Stimulated activated CD4-positive, alpha-beta T cell treated with anti-CD3 and anti-CD28 coated beads, Interleukin-15, amount 100 ng/mL, for 24 hours (primary cell): Measurements from ENCODE around the gene FARP2.
"Not testable (repeated sequence)": the region's sequence is repeated elsewhere in the genome, so short reads cannot be mapped to it uniquely, and the experiment has no call there.

Experiments
- DNase-seq: peaks from one replicate; pipeline ENCODE4 v3.0.0-alpha.2; 2020

Gene FARP2

DNA sequence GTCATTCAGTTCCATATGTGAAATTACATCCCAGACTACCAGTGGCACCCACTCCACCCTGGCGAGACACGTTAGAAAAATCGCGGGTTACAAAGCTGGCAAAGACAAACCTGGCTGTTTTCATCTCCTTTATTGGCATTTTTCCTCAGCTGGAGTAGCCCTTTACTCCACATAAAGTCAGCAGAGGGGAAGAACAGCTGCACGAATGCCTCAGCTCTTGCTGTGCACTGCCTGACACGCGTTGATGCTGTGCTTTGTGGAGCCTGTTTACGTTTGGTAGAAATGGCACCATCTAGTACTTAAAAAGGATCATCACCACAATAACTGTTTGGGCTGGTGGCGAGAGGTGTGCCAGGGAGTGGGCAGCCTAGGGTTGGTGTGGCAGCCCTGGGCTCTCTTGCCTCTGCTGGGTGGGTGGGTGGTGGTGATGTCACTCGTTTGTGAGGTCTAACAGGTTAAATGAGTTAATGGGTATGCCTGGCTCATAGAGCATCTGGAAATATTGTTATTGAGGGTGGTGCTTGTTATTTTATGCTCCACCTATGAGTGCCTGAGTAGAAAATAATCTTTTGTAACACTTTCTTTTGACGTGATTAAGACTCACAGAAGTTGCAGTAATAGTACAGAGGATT is 16.4 kb downstream of the FARP2 start:
- no peak for DNase-seq

DNA sequence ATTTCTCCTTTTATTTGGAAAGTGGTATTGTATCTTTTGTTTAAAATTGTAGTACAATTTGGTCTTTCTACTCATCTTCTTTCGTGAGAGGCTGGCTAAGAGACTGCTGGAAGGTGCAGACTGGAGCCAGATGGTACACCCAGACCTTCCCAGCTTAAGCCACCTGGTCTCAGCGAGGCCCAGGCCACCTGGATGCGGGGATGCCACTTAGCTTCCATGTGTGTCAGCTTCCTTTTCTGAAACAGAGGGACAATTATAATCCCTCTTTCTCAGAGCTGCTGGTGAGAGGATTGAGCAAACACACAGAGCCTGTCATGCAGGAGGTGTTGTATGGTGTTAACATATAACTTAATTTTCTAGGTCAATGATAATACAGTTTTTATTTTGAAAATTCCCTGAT is 17.4 kb downstream of the FARP2 start:
- no peak for DNase-seq

DNA sequence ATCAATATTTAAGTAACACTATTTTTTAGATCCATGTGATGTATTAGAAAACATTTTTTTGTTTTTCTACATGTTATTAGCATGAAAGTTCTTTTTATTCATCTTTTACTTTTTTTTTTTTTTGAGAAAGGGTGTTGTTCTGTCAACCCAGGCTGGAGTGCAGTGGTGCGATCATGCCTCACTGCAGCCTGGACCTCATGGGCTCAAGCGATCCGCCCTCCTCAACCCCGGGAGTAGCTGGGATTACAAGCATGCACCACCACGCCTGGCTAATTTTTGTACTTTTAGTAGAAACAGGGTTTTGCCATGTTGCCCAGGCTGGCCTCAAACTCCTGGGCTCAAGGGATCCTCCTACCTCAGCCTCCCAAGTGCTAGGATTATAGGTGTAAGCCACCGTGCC is 17.8 kb downstream of the FARP2 start:
- not testable (repeated sequence) for DNase-seq

DNA sequence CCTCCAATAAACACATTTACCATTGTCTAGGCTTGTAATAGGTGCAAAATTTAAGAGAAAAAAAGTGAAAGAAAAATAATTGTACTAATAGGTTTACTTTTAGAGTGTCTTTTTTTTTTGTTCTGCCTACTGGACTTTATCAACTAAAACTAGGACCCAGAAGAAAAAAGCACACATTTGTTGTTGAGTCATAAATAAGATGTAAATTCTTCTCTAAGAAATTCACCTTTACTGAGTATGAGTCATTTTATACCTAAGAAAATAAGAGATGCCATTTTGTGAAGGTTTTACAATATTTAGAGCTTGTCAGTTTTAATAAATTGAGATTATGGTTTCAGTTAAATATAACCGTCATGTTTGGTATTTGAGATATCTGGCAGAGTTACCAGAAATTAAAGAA is 19.2 kb downstream of the FARP2 start:
- DNase-seq, result no peak

DNA sequence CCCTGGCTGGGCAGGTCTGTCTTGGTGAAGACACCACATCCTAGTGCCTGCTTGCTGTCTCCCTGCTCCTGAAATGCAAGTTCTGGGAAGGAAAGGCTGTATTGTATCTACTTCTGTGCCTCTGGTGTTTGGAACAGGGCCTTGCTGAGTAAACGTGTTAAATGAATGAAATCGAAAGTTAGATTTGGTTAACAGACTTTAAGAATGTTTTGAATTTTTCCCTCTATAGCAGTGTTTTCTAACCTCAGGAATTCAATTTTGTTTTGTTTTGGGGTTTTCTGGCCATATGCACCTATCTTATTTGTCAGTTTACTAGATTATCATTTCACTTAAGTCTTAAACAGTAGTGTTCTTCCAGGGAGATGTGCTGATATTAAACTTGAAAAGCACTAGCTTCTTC is 20.7 kb downstream of the FARP2 start:
- DNase-seq, result no peak

DNA sequence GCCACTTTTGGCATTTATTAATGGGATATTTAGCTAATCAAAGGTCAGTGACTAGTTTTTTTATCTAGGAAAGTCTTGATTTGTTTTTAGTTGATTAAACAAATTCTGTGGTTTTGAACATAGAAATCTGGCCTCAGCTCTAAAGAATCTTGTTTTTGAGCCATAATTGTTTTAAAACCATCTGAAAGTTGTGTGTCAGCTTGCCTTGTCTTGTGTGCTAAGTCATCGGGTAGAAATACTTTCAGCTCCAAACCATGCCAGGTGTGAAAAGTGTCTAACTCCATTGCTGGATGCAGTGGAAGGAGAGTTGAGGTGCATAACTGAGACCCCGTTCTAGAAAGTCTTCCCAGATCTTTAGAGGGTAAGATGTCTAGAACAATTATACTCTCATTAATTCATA is 22.7 kb downstream of the FARP2 start:
- no peak for DNase-seq

DNA sequence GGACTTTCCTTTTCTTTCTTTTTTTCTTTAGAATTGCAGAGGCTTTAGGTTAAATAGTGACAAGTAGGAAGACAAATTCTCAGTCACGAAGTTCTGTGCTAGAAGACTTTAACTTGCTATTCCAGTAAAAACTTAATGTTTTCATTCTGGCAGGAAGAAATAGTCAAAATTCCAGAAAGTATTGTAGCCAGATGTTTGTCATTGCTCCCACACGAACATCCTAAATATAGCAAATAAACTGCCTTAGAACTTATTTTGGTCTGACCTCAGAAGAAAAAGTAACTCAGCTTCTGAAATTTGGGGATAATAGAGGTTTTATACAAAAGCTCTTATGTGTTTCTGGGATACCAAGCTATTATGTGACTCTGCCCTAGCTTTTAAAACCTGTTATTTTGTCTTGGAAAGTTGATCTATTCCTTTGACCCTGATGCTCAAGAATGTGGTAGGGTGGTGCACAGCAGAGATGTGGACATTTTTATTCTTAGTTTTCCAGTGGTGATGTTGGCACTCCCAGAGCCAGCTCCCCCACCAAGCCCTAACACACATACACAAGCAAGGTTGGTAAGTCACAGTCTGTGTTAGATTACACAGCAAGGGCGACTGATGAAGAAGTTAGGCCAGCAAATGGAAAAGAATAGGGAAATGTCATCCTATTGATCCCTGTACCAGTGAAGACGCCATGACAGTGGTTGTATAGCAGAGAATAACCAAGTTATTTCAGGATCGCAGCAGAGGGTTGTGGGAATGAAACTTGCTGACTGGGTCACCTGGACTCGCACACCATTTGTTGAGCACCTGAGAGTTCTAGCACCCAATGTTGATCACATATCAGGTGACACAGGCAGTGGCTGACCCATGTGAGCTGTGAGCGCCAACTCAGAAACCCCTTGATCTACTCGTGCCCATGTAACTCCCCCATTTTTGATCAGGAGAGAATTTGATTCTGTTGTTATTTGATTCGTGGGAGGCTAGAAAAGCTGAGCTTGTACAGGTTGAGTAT is 23.7 kb downstream of the FARP2 start:
- no peak for DNase-seq

DNA sequence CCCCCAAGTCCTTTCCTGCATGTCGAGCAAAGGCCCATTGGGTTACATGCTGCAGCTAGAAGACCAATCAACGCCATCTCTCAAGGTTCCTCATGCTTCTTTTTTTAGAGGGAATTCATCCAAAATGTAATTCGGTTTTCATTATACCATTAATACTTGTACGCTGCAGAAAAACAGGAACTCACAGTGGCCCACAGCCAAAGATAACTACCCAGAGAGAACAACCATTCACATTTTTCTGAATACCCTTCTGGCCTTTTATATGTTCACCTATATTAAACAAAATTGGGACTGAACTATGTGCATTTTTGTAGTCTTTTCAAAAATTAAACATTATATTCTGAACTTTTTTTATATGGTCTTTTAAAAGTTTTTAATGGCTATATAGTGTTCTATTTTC is 25.8 kb downstream of the FARP2 start:
- no peak for DNase-seq

DNA sequence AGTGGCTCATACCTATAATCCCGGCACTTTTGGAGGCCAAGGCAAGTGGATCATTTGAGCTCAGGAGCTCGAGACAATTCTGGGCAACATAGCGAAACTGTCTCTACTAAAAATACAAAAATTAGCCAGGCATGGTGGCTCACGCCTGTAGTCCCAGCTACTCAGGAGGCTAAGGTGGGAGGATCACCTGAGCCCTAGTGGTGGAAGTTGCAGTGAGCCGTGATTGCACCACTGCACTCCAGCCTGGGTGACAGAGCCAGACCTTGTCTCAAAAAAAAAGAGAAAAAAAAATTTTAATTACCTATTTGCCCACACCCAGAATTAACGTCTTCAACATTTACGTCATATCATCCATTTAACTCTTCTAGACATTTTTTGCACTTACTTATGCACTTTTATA is 29.4 kb downstream of the FARP2 start:
- not testable (repeated sequence) for DNase-seq

DNA sequence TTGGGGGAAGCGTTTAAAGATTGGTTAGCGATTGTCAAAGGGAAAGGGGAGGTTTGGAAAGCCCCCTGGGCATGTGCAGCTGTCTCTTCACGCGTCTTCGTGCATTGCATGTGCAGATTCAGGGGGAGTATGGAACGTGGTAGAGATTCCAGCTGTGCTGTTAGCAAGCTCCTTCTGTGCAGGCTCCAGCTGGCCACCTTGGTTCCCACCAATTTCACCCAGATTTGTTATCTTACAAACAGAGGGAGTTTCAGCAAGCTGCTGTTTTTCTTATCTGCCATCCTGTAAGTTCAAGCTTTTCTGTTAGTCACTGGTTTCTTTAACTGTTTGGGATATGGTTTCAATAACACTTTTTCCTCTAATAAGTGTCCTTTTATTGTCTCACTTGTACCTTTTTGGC is 30.4 kb downstream of the FARP2 start:
- no peak for DNase-seq

DNA sequence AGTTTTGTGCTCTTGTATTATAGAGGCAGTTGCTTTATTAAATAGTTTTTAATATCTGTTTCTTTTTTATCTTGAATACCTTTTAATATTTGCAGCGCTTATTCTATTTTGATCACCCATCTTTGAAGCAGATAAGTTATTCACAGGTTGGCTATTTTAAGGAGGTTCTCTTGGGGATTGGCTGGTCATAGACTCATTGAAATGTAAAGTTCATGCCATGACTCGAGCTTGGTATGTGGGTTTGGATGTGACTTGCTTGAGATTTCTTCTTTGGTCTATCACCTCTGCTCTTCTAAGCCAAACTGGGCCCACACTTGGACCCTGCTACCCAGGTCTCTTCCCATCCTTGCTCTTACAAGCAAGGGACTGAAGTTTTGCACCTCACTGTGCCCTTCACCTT is 33.6 kb downstream of the FARP2 start:
- DNase-seq, result no peak

DNA sequence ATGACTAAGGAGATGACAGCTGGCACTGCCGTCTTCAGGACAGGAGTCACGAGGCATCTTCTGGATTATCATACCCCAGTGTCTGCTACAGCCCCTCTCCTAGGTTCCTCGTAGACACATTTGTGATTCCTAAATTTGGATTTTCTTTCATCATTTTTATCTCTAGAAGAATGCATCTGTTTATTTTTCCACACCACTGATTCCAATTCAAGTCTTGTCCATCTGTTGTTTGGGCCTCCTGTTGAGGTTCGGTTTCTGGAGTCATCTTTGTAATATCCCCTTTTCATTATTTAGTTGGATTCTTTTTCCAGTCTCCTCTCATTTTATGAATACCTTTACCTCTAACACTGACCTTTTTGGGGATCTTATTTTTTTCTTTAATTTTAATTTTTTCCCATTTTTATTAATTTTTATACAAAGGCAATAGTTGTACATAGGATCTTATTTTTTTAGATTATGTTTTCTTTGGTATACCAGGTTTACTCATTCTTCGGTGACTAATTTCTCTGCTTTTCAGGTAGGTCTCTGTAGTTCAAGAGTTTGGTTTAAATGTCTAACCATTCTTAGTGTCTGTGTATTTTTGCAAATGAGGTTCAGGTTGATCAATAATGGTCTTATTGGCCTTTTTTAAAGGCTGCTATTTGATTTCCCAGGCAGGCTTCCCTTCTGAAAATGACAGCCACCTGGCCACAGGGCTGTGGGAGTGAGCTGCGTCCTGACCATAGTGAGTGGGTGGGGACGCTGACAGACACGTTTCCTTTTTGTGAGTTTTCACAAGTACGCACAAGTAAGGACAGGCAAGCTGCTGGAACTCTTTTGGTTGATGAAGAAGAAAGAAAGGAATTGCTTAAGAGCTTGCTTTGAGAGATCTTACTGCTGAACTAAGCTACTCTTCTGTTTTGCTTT is 34.5 kb downstream of the FARP2 start:
- DNase-seq, result peak; percentile 38

DNA sequence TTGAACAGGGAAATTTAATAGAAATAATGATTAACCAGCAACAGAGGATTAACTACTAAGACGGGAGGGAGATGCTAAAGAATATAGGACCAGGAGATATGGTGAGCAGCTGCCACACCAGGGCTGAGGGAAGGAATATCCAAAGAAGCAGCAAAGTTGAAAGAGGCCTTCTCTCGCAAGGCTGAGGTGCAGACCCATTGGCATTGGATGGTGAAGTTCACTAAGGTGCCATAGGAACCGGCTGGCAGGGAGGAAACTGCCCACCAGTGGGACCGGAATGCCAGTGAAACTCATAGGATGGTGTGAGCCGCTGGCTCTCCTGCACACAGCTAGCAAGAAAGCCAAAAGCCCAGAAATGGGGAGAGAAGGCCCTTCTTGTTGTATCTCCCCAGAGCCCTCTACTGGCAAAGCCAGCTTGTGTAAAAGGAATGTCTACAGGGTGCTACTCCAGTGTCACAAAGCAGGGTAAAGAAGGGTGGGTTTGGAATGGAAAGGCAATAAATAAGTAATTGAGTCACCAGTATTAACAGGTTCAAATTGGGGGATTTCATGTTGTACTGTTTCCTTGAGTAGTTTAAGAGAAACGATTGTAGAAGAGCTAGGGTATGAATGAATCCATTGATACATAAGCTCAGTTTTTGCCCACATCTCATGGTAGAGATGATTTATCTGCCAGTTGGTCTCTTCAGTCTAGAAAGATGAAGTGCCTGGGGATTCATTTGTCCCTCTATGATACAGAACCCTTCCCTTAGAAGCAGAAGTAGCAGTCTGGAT is 36.0 kb downstream of the FARP2 start:
- DNase-seq, result no peak

DNA sequence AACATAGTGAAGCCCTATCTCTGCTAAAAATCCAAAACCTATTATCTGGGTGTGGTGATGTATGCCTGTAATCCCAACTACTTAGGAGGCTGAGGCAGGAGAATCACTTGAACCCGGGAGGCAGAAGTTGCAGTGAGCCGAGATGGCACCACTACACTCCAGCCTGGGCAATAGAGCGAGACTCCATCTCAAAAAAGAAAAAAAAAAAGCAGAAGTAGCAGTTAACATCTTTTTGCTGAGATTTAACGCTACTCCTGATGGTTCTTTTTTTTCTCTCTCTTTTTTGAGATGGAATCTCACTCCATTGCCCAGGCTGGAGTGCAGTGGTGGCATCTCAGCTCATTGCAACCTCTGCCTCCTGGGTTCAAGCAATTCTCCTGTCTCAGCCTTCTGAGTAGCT is 36.7 kb downstream of the FARP2 start:
- not testable (repeated sequence) for DNase-seq

DNA sequence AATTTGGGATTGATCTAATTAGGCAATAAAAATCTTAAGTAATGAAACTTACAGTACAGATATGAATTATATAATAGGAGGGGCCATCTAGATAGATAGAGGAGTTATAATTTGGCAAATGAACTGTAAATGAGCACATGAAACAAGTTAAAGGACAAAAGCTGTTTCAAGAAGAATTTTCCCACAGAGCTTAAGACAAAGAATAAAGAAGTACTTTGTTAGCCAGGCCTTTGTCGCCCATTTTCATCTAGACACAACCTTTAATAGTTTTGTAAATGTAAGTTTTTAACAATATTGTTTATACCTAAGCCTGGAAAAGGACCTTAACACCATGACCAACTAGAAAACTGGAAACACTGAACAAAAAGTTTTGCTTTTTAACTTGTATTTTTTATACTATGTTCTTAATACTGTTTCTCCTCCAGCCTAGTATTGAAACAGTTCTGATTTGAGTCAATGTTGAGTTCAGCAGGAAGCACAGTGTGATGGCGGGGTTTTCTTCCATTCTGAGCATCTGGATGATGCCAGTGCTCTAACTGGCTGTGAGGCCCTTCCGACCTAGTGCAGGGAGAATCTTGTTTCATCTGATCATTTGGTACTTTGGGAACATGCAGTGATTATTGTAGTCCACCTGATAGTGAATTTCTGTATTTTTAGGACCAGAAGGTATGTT is 37.6 kb downstream of the FARP2 start:
- DNase-seq, result no peak

DNA sequence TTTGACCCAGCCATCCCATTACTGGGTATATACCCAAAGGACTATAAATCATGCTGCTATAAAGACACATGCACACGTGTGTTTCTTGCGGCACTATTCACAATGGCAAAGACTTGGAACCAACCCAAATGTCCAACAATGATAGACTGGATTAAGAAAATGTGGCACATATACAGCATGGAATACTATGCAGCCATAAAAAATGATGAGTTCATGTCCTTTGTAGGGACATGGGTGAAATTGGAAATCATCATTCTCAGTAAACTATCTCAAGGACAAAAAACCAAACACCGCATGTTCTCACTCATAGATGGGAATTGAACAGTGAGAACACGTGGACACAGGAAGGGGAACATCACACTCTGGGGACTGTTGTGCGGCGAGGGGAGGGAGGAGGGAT is 40.7 kb downstream of the FARP2 start:
- DNase-seq, result not testable (repeated sequence)

DNA sequence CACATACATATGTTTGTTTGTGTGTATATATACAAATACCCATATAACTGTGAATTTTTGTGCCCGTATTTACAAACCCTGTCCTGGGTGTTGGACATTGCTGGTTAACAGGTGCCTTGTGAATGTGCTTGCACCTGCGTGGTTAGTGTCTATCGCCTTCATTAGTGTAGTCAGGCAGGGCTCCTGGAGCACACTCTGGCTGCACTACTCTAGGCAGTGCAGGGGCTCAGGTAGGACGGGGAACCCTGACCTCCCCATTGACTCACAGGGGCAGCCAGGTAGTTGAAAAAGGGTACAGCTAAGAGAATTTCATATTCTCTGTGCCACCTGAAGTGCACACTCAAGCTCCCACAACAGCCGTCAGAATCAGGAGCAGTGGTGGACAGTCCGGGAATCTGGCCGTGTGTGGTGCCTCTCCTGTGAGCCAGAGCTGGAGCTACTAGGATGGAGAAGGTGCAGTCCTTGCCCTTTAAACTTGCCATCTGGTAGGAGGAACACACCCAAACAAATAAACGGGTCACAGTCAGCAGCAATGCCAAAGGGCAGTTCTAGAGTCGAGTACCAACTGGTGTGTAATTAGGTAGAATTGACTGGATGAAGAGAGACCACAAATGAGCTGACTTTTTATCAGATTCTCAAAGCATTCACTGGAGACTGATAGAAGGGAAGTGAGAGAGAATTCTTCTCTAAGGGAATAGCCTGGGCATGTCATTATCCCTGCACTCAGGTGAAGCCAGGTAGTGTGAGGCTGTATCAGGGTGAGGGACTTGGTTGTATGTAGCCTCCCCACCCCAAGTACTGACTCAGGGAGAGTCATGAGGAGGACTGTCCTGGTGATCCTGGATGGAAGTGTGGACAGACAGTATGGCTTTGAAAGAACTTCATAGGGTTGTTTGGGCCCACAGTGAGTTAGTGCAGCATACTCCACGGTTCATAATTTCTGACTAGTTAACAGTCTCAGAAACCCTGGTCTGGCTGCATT is 44.1 kb downstream of the FARP2 start:
- no peak for DNase-seq

DNA sequence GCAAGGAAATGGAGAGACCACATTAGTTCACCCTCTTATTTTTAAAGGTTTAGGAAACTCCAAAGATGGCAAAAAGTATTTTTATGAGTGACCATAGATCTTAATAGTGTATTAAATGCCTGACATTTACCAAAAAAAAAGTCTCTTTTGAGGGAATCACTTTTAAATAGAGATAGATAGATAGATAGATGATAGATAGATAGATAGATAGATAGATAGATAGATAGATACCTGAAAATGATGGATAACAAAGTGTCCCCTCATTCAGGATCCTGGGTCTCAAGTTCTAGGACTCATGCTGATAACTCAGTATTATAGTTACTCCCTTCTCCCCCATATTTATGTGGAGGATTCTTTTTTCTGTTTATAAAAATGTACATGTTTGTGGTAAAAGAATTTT is 52.8 kb downstream of the FARP2 start:
- DNase-seq, result no peak

DNA sequence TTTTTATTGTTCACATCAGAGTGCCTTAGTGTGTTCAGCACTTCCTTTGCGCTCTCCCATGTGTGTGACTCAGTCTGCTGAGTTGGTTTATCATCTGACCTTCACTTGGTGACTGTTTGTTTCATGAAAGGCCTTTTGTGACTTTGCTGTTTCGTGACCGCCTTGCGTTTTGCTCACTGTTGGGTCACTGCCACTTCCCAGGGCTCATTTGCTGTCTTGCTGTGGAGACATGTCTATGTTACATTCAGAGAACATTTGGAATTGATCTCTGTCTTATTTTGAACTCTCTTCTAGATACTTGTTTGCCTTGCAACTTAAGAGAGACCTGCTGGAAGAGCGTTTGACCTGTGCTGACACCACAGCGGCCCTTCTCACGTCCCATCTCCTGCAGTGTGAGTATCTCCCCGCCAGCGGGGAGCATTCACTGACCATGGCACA is 54.7 kb downstream of the FARP2 start:
- no peak for DNase-seq

DNA sequence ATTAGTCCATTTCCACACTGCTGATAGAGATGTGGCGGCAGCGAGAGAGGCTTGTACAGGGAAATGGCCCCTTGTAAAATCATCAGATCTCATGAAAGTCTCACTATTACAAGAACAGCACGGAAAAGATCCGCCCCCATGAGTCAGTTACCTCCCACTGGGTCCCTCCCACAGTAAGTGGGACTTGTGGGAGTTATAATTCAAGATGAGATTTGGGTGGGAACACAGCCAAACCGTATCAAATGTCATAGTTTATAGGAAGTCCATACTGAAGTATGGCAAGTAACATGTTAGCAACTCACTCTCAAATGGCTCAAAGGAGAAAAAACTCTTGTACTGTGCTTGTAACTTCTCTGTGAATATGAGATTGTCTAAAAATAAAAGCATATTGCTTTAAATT is 56.1 kb downstream of the FARP2 start:
- peak; percentile 28 for DNase-seq

DNA sequence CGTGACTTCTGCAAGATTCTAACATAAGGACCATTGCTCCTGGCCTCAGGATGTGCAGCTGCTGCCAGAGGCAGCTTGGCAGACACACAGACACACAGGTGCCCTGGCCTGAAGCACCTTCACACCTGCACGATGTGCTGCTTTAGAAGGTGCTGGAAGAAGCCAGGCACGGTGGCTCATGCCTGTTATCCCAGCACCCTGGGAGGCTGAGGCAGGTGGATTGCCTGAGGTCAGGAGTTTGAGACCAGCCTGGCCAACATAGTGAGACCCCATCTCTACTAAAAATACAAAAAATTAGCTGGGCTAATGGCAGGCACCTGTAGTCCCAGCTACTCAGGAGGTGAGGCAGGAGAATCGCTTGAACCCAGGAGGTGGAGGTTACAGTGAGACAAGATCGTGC is 57.4 kb downstream of the FARP2 start:
- DNase-seq, result not testable (repeated sequence)
